Neural crest cell (in vitro differentiated cells): ENCODE data around the gene CNDP1. TPM values are rescaled to one million over a fixed set of nuclear protein-coding genes. Genes with fewer than 3 reads are reported as not detected.

ENCODE experiments used
- DNase-seq: peaks from one replicate; pipeline ENCODE4 v3.0.0; 2021; ENCODE audit warnings: low read depth, mixed read lengths, low spot score
- H3K27ac Mint-ChIP-seq: one replicate; pipeline ENCODE4 v1.8.0; 2021; ENCODE audit warnings: mild to moderate bottlenecking, mixed read lengths; ENCODE audit not compliant: unreplicated experiment
- H3K27me3 Mint-ChIP-seq: 2 replicates; pipeline ENCODE4 v1.8.0; 2021; ENCODE audit warnings: low read depth, mild to moderate bottlenecking, mixed read lengths
- H3K36me3 Mint-ChIP-seq: 2 replicates; pipeline ENCODE4 v1.8.0; 2021; ENCODE audit warnings: low read depth, mild to moderate bottlenecking, mixed read lengths
- H3K4me1 Mint-ChIP-seq: 2 replicates; pipeline ENCODE4 v1.8.0; 2021; ENCODE audit warnings: mixed read lengths
- H3K4me3 Mint-ChIP-seq: one replicate; pipeline ENCODE4 v1.8.0; 2021; ENCODE audit warnings: mild to moderate bottlenecking, mixed read lengths
- H3K9me3 Mint-ChIP-seq: 2 replicates; pipeline ENCODE4 v1.8.0; 2021; ENCODE audit warnings: mixed read lengths
- CTCF ChIP-seq: fragments of 200-600 bp; sonication (generic); conservative IDR thresholded peaks from 2 replicates; pipeline ENCODE4 v1.5.0; 2021; ENCODE audit warnings: antibody characterized with exemption, mild to moderate bottlenecking
- total RNA-seq: library from RNA; stranded (reverse); gene quantifications from 2 replicates; pipeline ENCODE4 v1.2.1, GENCODE V29; 2021

Gene CNDP1
- total RNA-seq, 1 donor from 2014 or later, result 0.56 TPM

- peaks cover 15% of the 10 kb centered on the region for H3K36me3 Mint-ChIP-seq
- H3K9me3 Mint-ChIP-seq, result no peaks in the 10 kb centered on the region
- H3K4me1 Mint-ChIP-seq, result peaks cover 30% of the 10 kb centered on the region
- peak overlapping the region; percentile 99 for H3K27ac Mint-ChIP-seq
- H3K27me3 Mint-ChIP-seq, result no peaks in the 10 kb centered on the region
- H3K4me3 Mint-ChIP-seq, result peak overlapping the region; percentile 98
- TF ChIP-seq CTCF, result no peak
- DNase-seq, result peak; percentile 52
Observed at GRCh38 chr18:74597034-74597661, 62.8 kb downstream of the CNDP1 start.

GRCh38 chr18:74597662-74598349, 63.5 kb downstream of the CNDP1 start, which contains the start of gene ZNF407:
ZNF407 (plus strand) TSS chr18:74597870; CDS start chr18:74631020, 33,150 bp downstream.
- peak within 1 kb of the TSS; percentile 99 for H3K27ac Mint-ChIP-seq
- peaks cover 30% of the 10 kb centered on the region for H3K4me1 Mint-ChIP-seq
- DNase-seq, result peak; percentile 88
- peak within 1 kb of the TSS; percentile 98 for H3K4me3 Mint-ChIP-seq
- no peaks in the 10 kb centered on the region for H3K27me3 Mint-ChIP-seq
- H3K36me3 Mint-ChIP-seq, result peaks cover 13% of the 10 kb centered on the region
- H3K9me3 Mint-ChIP-seq, result no peaks in the 10 kb centered on the region
- no peak for TF ChIP-seq CTCF

- peak; percentile 51 for DNase-seq
- H3K4me1 Mint-ChIP-seq, result peaks cover 30% of the 10 kb centered on the region
- H3K4me3 Mint-ChIP-seq, result peak overlapping the region; percentile 98
- peak overlapping the region; percentile 71 for H3K27ac Mint-ChIP-seq
- H3K27me3 Mint-ChIP-seq, result no peaks in the 10 kb centered on the region
- no peaks in the 10 kb centered on the region for H3K9me3 Mint-ChIP-seq
- peak; percentile 41 for TF ChIP-seq CTCF
- H3K36me3 Mint-ChIP-seq, result peaks cover 10% of the 10 kb centered on the region
Observed at GRCh38 chr18:74598350-74599001, 64.2 kb downstream of the CNDP1 start.

- Mint-ChIP-seq H3K36me3 (no peaks in the 10 kb centered on the region), H3K4me1 (peaks cover 3% of the 10 kb centered on the region), H3K27me3 (no peaks in the 10 kb centered on the region), H3K4me3 (no peak overlapping the region), H3K27ac (no peak overlapping the region), H3K9me3 (no peaks in the 10 kb centered on the region)
- DNase-seq, result no peak
- TF ChIP-seq CTCF, result no peak
Observed at GRCh38 chr18:74604361-74604760, 70.1 kb downstream of the CNDP1 start.

- Mint-ChIP-seq H3K27ac (no peak overlapping the region), H3K4me3 (no peak overlapping the region), H3K9me3 (no peaks in the 10 kb centered on the region), H3K27me3 (no peaks in the 10 kb centered on the region), H3K4me1 (peaks cover 2% of the 10 kb centered on the region), H3K36me3 (no peaks in the 10 kb centered on the region)
- TF ChIP-seq CTCF, result no peak
- DNase-seq, result no peak
Observed at GRCh38 chr18:74604774-74605173, 70.5 kb downstream of the CNDP1 start.
